ENCODE measurements around the gene CD48.
"Not testable (repeated sequence)": the region's sequence is repeated elsewhere in the genome, so short reads cannot be mapped to it uniquely, and the experiment has no call there.

- not testable (repeated sequence) for TF ChIP-seq EZH2 (IDR thresholded peaks at IDR 0.05; ENCODE audit: insufficient read depth, poor library complexity, severe bottlenecking); EZH2phosphoT487 (IDR thresholded peaks at IDR 0.05; ENCODE audit: insufficient read depth, low read depth)
Measured at GRCh38 chr1:160705212-160705621, 6.4 kb downstream of the CD48 start.
